GM12892 (cell line): ENCODE data around the gene COP1.

Experiments
- POLR2A ChIP-seq: IDR thresholded peaks from 2 replicates; pipeline ENCODE4 v1.6.1; 2011; ENCODE audit warnings: low read depth, low read length, control low read depth
- POLR2AphosphoS5 ChIP-seq: IDR thresholded peaks from 2 replicates; pipeline ENCODE4 v1.6.1; 2011; ENCODE audit warnings: low read depth, low read length, control low read depth
- TAF1 ChIP-seq: IDR thresholded peaks from 2 replicates; pipeline ENCODE4 v1.6.1; 2011; ENCODE audit warnings: low read depth, mild to moderate bottlenecking, control low read depth, low read length, borderline replicate concordance

GRCh38 chr1:176167210-176167609, 39.9 kb downstream of the COP1 start:
- TF ChIP-seq POLR2AphosphoS5 (no peak), POLR2A (no peak), TAF1 (no peak)
